HG03064 (cell line): Measurements from ENCODE around the gene TTLL6.
"Not testable (repeated sequence)": the region's sequence is repeated elsewhere in the genome, so short reads cannot be mapped to it uniquely, and the experiment has no call there.

Experiments used
- ATAC-seq: cut with Tn5 transposase; IDR thresholded peaks from one replicate; pipeline ENCODE4 v1.9.1; 2021; ENCODE audit warnings: low read depth; ENCODE audit not compliant: unreplicated experiment

The TTLL6 gene

GRCh38 chr17:48816438-48816773 is 623 bp downstream of the TTLL6 start:
- no peak for ATAC-seq

GRCh38 chr17:48815311-48815710 is 1.7 kb downstream of the TTLL6 start:
- no peak for ATAC-seq

GRCh38 chr17:48814504-48814903 is 2.5 kb downstream of the TTLL6 start:
- no peak for ATAC-seq

- no peak for ATAC-seq
Observed at GRCh38 chr17:48812001-48812400, 5.0 kb downstream of the TTLL6 start.

GRCh38 chr17:48809182-48809581 is 7.8 kb downstream of the TTLL6 start:
- no peak for ATAC-seq

GRCh38 chr17:48804936-48805411 is 12.1 kb downstream of the TTLL6 start:
- ATAC-seq, result no peak

GRCh38 chr17:48800626-48801217 is 16.3 kb downstream of the TTLL6 start:
- ATAC-seq, result no peak

GRCh38 chr17:48799069-48799723 is 17.8 kb downstream of the TTLL6 start:
- ATAC-seq, result no peak

- ATAC-seq, result not testable (repeated sequence)
Observed at GRCh38 chr17:48796163-48796522, 20.9 kb downstream of the TTLL6 start.

GRCh38 chr17:48795444-48796162 is 21.4 kb downstream of the TTLL6 start:
- ATAC-seq, result no peak

GRCh38 chr17:48792033-48792798 is 24.8 kb downstream of the TTLL6 start:
- no peak for ATAC-seq

GRCh38 chr17:48791128-48792032 is 25.6 kb downstream of the TTLL6 start:
- ATAC-seq, result no peak

- no peak for ATAC-seq
Observed at GRCh38 chr17:48790607-48791127, 26.4 kb downstream of the TTLL6 start.

- ATAC-seq, result no peak
Observed at GRCh38 chr17:48787828-48788227, 29.2 kb downstream of the TTLL6 start.

GRCh38 chr17:48779421-48779820 is 37.6 kb downstream of the TTLL6 start:
- no peak for ATAC-seq

GRCh38 chr17:48776602-48777001 is 40.4 kb downstream of the TTLL6 start:
- no peak for ATAC-seq

- no peak for ATAC-seq
Observed at GRCh38 chr17:48773245-48773644, 43.8 kb downstream of the TTLL6 start.

GRCh38 chr17:48770954-48771353 is 46.1 kb downstream of the TTLL6 start:
- no peak for ATAC-seq

GRCh38 chr17:48769009-48769675 is 47.9 kb downstream of the TTLL6 start:
- no peak for ATAC-seq
